Upper lobe of left lung (tissue), 4 donors: Measurements from ENCODE around the gene GALE.

ENCODE experiments used
- POLR2A ChIP-seq, 4 donors: fragments of 450-650 bp; IDR thresholded peaks; one replicate each; pipeline ENCODE4 v1.5.1; 2016 to 2017; ENCODE audit warnings: antibody characterized with exemption in 4 of 4, mild to moderate bottlenecking in 2 of 4
- POLR2AphosphoS5 ChIP-seq, 2 donors: sonication (generic); formaldehyde crosslinking; IDR thresholded peaks; one replicate each; pipeline ENCODE4 v1.5.1; 2017; ENCODE audit warnings: antibody characterized with exemption in 2 of 2
- TF ChIP-seq, protein P1 (sequence below), 6 experiments: fragments of 450-650 bp in 4 of 6; fragments of 200-600 bp in 2 of 6; sonication (generic) in 2 of 6; IDR thresholded peaks; one replicate each; pipeline ENCODE4 v1.5.1; 2016 to 2019; ENCODE audit warnings: antibody characterized with exemption in 6 of 6

DNA sequence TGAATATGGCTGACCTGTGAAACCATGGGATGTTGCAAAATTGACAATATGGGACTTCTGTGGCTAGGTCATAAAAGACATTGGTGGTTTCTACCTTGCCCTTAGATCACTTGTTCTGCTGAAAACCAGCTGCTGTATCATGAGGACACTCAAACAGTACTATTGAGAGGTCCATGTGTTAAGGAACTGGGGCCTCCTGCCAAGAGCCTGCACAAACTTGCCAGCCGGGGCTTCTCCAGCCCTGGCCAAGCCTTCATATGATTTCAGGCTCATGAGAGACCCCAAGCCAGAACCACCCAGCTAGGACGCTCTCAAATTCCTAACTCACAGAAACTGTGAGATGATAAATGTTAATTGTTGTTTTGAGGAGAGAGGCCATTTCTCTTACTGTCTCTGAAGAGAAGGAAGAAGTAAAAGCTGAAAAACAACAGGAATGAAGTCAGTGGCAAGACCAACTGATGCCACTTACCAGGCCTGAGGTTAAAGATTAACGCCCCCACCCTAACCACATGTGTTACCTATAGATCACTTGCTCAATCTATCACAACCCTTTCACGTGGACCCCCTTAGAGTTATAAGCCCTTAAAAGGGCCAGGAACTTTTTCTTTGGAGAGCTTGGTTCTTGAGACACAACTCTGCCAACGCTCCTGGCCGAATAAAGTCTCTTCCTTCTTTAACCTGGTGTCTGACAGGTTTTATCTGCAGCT, 26.2 kb downstream of the GALE start:
- TF ChIP-seq, protein P1, sequence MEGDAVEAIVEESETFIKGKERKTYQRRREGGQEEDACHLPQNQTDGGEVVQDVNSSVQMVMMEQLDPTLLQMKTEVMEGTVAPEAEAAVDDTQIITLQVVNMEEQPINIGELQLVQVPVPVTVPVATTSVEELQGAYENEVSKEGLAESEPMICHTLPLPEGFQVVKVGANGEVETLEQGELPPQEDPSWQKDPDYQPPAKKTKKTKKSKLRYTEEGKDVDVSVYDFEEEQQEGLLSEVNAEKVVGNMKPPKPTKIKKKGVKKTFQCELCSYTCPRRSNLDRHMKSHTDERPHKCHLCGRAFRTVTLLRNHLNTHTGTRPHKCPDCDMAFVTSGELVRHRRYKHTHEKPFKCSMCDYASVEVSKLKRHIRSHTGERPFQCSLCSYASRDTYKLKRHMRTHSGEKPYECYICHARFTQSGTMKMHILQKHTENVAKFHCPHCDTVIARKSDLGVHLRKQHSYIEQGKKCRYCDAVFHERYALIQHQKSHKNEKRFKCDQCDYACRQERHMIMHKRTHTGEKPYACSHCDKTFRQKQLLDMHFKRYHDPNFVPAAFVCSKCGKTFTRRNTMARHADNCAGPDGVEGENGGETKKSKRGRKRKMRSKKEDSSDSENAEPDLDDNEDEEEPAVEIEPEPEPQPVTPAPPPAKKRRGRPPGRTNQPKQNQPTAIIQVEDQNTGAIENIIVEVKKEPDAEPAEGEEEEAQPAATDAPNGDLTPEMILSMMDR (IDR thresholded peaks at IDR 0.05): no peak
- no peak for TF ChIP-seq POLR2A (IDR thresholded peaks at IDR 0.05)
- no peak for TF ChIP-seq POLR2AphosphoS5 (IDR thresholded peaks at IDR 0.05)
